Heart left ventricle (tissue), 16 donors: ENCODE results near the gene PLOD2. TPM values are rescaled to one million over a fixed set of nuclear protein-coding genes. Genes with fewer than 3 reads are reported as not detected.

Experiments
- ATAC-seq, 4 donors: fragments of 200-7000 bp; cut with Tn5 transposase; one replicate each; pipeline ENCODE4 v1.9.1; 2020 to 2022; ENCODE audit warnings: moderate library complexity in 4 of 4, mild to moderate bottlenecking in 3 of 4, moderate number of reproducible peaks in 1 of 4
- DNase-seq, 5 donors: peaks; one replicate each; pipeline ENCODE4 v3.0.0-alpha.2; 2020
- H3K27ac ChIP-seq, 12 donors: fragments of 200-600 bp; sonication (generic) in 4 of 12; one replicate each; pipeline versions ENCODE4 v1.5.0 to v1.8.0; 2016 to 2022; ENCODE audit warnings: mild to moderate bottlenecking in 2 of 12
- H3K27me3 ChIP-seq, 9 donors: fragments of 200-600 bp; sonication (generic) in 2 of 9; one replicate each; pipeline versions ENCODE4 v1.5.1 to v1.8.0; 2016 to 2022; ENCODE audit warnings: mild to moderate bottlenecking in 3 of 9
- H3K36me3 ChIP-seq, 9 donors: fragments of 200-600 bp; sonication (generic) in 2 of 9; one replicate each; pipeline versions ENCODE4 v1.5.0 to v1.8.0; 2018 to 2022; ENCODE audit warnings: mild to moderate bottlenecking in 2 of 9
- H3K4me1 ChIP-seq, 12 donors: fragments of 200-600 bp; sonication (generic) in 4 of 12; one replicate each; pipeline versions ENCODE4 v1.5.0 to v1.8.0; 2016 to 2022; ENCODE audit warnings: mild to moderate bottlenecking in 3 of 12
- H3K4me3 ChIP-seq, 12 donors: fragments of 200-600 bp; sonication (generic) in 4 of 12; one replicate each; pipeline versions ENCODE4 v1.5.0 to v1.8.0; 2017 to 2022; ENCODE audit warnings: mild to moderate bottlenecking in 9 of 12, moderate library complexity in 4 of 12
- H3K9me3 ChIP-seq, 12 donors: fragments of 200-600 bp; sonication (generic) in 4 of 12; one replicate each; pipeline versions ENCODE4 v1.5.0 to v1.8.0; 2016 to 2022; ENCODE audit warnings: mild to moderate bottlenecking in 1 of 12
- POLR2A ChIP-seq, 2 donors: fragments of 450-650 bp; IDR thresholded peaks; one replicate each; pipeline ENCODE4 v1.6.1; 2017; ENCODE audit warnings: antibody characterized with exemption in 2 of 2, mild to moderate bottlenecking in 2 of 2, moderate library complexity in 2 of 2
- WGBS, 4 donors: extraction: QIAGEN DNeasy Blood & Tissue Kit in 2 of 4; methylation state at CpG; one replicate each; pipeline versions ENCODE4 v1.1.5 to v1.1.7; 2013 to 2018; 5-methylcytosine and 5-hydroxymethylcytosine counted together
- intact Hi-C, 10 donors: fragments of 100-400 bp; cut with DNase I; formaldehyde crosslinking; loops; one replicate each; pipeline versions ENCODE4 v1.11.1 to v1.14.2; 2022
- polyA plus RNA-seq, 2 donors: library from polyadenylated mRNA; stranded (reverse); fragments of 200-250 nt; gene quantifications; one replicate each; pipeline ENCODE4 v1.2.3, GENCODE V29; 2013
- total RNA-seq, 9 donors: library from RNA; depleted of rRNA in 2 of 9; stranded (reverse); fragments of >200 nt in 2 of 9; fragmentation: NEBNext Ultra II Directional in 3 of 9; extraction: Animal tissue kit (Norgen Biotek cat#: 25700) in 3 of 9; gene quantifications; one replicate each; pipeline versions ENCODE4 v1.1.0 to v1.2.4, GENCODE V29; 2016 to 2023
- TF ChIP-seq, protein P1 (sequence below), 12 donors: fragments of 200-600 bp; sonication (generic) in 4 of 12; IDR thresholded peaks; one replicate each; pipeline versions ENCODE4 v1.5.0 to v1.8.0; 2018 to 2022; ENCODE audit warnings: antibody characterized with exemption in 12 of 12, mild to moderate bottlenecking in 5 of 12
- donor health status: ischemic (EF 13 %, LVEDD 7.1; RV severe dilation, severe dysfunction).
- donor health status: healthy with polysubstance abuse.
- donor health status: DM: no; HTN: yes; CAD: no.
- donor health status: DM: no; HTN: no; CAD: no.
- donor health status: ischemic (EF 25% LVEDD 6.9; RV normal size, moderate dysfunction).
- donor health status: ischemic (EF 25% LVEDD 5.7; RV mildly dilated, moderate dysfunction).
- donor health status: healthy.
- donor health status: DM: yes; HTN: yes; CAD: no.
- donor health status: ischemic (EF 35%, LVEDD 5.7; RV mildly dilated, moderate dysfunction).
- donor health status: nonischemic (EF 11% LVEDD 7.7; RV severe dilation, severe dysfunction).
- donor health status: DM: yes; HTN: yes; CAD: no.
- donor health status: PGD.
- donor health status: ischemic (EF 29% LVEDD 5.4; RV normal size, mild dysfunction).
- donor health status: nonischemic (EF 23%, LVEDD 6.1; RV moderate dilation, normal function).

PLOD2 gene
- total and polyA plus RNA-seq, 11 donors: 6.8 to 33.0 (median 17.9) TPM

GRCh38 chr3:146148468-146148931 lies 12.5 kb downstream of the PLOD2 start:
- no peak overlapping the region for H3K27ac ChIP-seq
- H3K4me1 ChIP-seq: peaks cover 0 to 54% (median 24%) of the 10 kb centered on the region in 12 donors
- no peaks in the 10 kb centered on the region for H3K27me3 ChIP-seq
- intact Hi-C loops: no loop called here
- H3K4me3 ChIP-seq: no peak overlapping the region
- DNase-seq (no peak), ATAC-seq (peak in 1 of 4 donors; percentile 34)
- 76 to 87% (median 83%) methylated on average over 1 of the region's 1 CpG for WGBS, 4 donors
- H3K9me3 ChIP-seq: no peaks in the 10 kb centered on the region
- TF ChIP-seq, protein P1, sequence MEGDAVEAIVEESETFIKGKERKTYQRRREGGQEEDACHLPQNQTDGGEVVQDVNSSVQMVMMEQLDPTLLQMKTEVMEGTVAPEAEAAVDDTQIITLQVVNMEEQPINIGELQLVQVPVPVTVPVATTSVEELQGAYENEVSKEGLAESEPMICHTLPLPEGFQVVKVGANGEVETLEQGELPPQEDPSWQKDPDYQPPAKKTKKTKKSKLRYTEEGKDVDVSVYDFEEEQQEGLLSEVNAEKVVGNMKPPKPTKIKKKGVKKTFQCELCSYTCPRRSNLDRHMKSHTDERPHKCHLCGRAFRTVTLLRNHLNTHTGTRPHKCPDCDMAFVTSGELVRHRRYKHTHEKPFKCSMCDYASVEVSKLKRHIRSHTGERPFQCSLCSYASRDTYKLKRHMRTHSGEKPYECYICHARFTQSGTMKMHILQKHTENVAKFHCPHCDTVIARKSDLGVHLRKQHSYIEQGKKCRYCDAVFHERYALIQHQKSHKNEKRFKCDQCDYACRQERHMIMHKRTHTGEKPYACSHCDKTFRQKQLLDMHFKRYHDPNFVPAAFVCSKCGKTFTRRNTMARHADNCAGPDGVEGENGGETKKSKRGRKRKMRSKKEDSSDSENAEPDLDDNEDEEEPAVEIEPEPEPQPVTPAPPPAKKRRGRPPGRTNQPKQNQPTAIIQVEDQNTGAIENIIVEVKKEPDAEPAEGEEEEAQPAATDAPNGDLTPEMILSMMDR (IDR thresholded peaks at IDR 0.05): peak in 6 of 12 donors; percentile 10 to 45 (median 33)
- TF ChIP-seq POLR2A (IDR thresholded peaks at IDR 0.05): no peak
- peaks cover 0 to 8% (median 0%) of the 10 kb centered on the region in 9 donors for H3K36me3 ChIP-seq

- WGBS, 4 donors: 95 to 100% (median 97%) methylated on average over 1 of the region's 1 CpG
- no peak overlapping the region for H3K27ac ChIP-seq
These were observed 15.3 kb downstream of the PLOD2 start for GRCh38 chr3:146145642-146146041.

GRCh38 chr3:146142757-146143156 lies 18.2 kb downstream of the PLOD2 start:
- Histone ChIP-seq H3K9me3 (no peaks in the 10 kb centered on the region), H3K27me3 (no peaks in the 10 kb centered on the region), H3K27ac (peak overlapping the region in 11 of 12 donors; percentile 3 to 62 (median 34)), H3K4me3 (peak overlapping the region in 5 of 12 donors; percentile 1 to 11 (median 3)), H3K4me1 (peaks cover 0 to 73% (median 37%) of the 10 kb centered on the region in 12 donors), H3K36me3 (no peaks in the 10 kb centered on the region)
- DNase-seq: no peak
- WGBS, 4 donors: 23 to 54% (median 38%) methylated on average over 3 of the region's 3 CpGs
- ATAC-seq: peak; percentile 55 to 72 (median 68)
- TF ChIP-seq, protein P1 (IDR thresholded peaks at IDR 0.05): no peak
- TF ChIP-seq POLR2A (IDR thresholded peaks at IDR 0.05): no peak
- intact Hi-C loops: no loop called here

More at GRCh38 chr3:146145642-146146041, 15.3 kb downstream of the PLOD2 start:
- intact Hi-C loops: no loop called here
- Histone ChIP-seq H3K9me3 (no peaks in the 10 kb centered on the region), H3K36me3 (no peaks in the 10 kb centered on the region), H3K4me3 (no peak overlapping the region), H3K4me1 (peaks cover 0 to 65% (median 26%) of the 10 kb centered on the region in 12 donors), H3K27me3 (no peaks in the 10 kb centered on the region)
- TF ChIP-seq, protein P1 (IDR thresholded peaks at IDR 0.05): no peak
- DNase-seq: no peak
- no peak for ATAC-seq

DNA sequence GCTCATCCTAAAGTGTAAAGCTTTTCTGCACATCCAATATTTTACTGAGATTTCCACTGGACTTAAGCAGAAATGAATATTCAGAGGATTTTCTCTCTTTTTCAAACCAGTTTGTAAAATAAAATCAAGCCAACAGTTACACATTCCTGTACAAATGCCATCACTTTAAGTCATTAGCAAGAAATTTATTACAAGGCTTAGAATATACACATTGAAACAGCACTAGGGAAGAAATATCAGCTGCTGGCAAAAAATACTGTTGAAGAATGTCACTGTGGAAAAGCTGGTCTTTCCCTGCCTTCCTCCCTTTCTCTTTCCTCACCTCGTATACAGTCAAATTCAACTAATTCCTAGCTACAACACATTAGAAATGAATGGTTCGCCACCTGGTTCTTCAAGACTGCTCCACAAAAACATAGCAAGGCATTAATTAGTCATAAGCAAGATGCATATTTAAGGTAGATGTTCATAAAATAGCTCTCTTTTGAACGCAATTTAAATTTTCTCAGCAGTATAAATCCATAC lies 21.3 kb downstream of the PLOD2 start:
- ATAC-seq (no peak), DNase-seq (no peak)
- Histone ChIP-seq H3K4me3 (no peak overlapping the region), H3K27me3 (no peaks in the 10 kb centered on the region), H3K4me1 (peaks cover 0 to 63% (median 29%) of the 10 kb centered on the region in 12 donors), H3K36me3 (no peaks in the 10 kb centered on the region), H3K27ac (peak overlapping the region in 2 of 12 donors; percentile 12 to 15), H3K9me3 (no peaks in the 10 kb centered on the region)
- intact Hi-C loops: loop anchor here in 1 of 10 donors (10.0 kb wide), 1 partner anchor 55 kb away; no protein-coding TSS in a partner anchor
- TF ChIP-seq POLR2A (IDR thresholded peaks at IDR 0.05): no peak
- TF ChIP-seq, protein P1 (IDR thresholded peaks at IDR 0.05): no peak
- WGBS, 4 donors: 67 to 69% (median 68%) methylated on average over 3 of the region's 3 CpGs
